HepG2 (cell line): ENCODE measurements around the gene POLR1C. TPM values are rescaled to one million over a fixed set of nuclear protein-coding genes. Genes with fewer than 3 reads are reported as not detected.

Experiments
- ATAC-seq: fragments of 200-7000 bp; cut with Tn5 transposase; 3 replicates; pipeline ENCODE4 v1.9.1; 2020; ENCODE audit warnings: mild to moderate bottlenecking, moderate library complexity
- BruUV-seq: library from RNA; stranded (reverse); fragments of 400-500 nt; replicated peaks from 2 replicates; lab custom pipeline; 2021; lab: Mats Ljungman, UMichigan
- CTCF ChIA-PET: fragments of 300-600 bp; formaldehyde crosslinking; extraction: SDS; loops from one replicate; lab custom pipeline; 2021; ENCODE audit warnings: low total read pairs, inconsistent platforms, low intra/inter-chr PET ratio; lab: Yijun Ruan, JAX
- POLR2A ChIA-PET: fragments of 350-600 bp; sonication (Branson Sonifier 250); formaldehyde crosslinking; loops from one replicate; lab custom pipeline; 2020; ENCODE audit warnings: antibody characterized with exemption, inconsistent platforms; lab: Yijun Ruan, JAX
- DNase-seq: peaks from one replicate; pipeline ENCODE4 v3.0.0-alpha.2; 2015; ENCODE audit warnings: low spot score
- FAIRE-seq: peaks from 3 replicates; lab custom pipeline; 2011; peaks lifted over from hg19 to GRCh38; lab: Jason Lieb, UNC
- H2AFZ ChIP-seq: one replicate; pipeline ENCODE4 v1.6.1; 2011; ENCODE audit warnings: low read length, inconsistent platforms
- H3K27ac ChIP-seq: fragments of 300-600 bp; 3 replicates; pipeline ENCODE4 v1.8.0; 2011; ENCODE audit warnings: mixed run types, mild to moderate bottlenecking, mixed read lengths, low read length, inconsistent platforms; ENCODE audit not compliant: insufficient read depth; ENCODE audit errors: extremely low read length
- H3K27me3 ChIP-seq, 2 experiments: fragments of 200-600 bp in 1 of 2; 2 replicates in 1 of 2; 3 replicates in 1 of 2; pipeline versions ENCODE4 v1.6.0 to v1.8.0; 2011; ENCODE audit warnings: low read length in 2 of 2, mild to moderate bottlenecking in 2 of 2, moderate library complexity in 2 of 2, inconsistent platforms in 1 of 2; ENCODE audit not compliant: insufficient read depth in 2 of 2, control insufficient read depth in 1 of 2
- H3K36me3 ChIP-seq, 2 experiments: fragments of 200-600 bp in 1 of 2; replicated peaks in 1 of 2; 2 replicates in 1 of 2; 3 replicates in 1 of 2; pipeline versions ENCODE4 v1.5.1 to v1.8.0; 2011; ENCODE audit warnings: low read length in 2 of 2, inconsistent platforms in 1 of 2; ENCODE audit not compliant: insufficient read depth in 2 of 2, control insufficient read depth in 1 of 2
- H3K4me1 ChIP-seq: 2 replicates; pipeline ENCODE4 v1.5.1; 2012; ENCODE audit warnings: low read length, inconsistent platforms; ENCODE audit not compliant: insufficient read depth
- H3K4me2 ChIP-seq: 2 replicates; pipeline ENCODE4 v1.6.0; 2011; ENCODE audit warnings: low read depth, low read length, inconsistent platforms
- H3K4me3 ChIP-seq, 3 experiments: fragments of 200-600 bp in 1 of 3; sonication (generic), shearing (Covaris generic) in 1 of 3; replicated peaks in 1 of 3; 2 replicates each; pipeline ENCODE4 v1.5.1; 2011 to 2016; ENCODE audit warnings: low read length in 3 of 3, inconsistent platforms in 2 of 3, low read depth in 2 of 3, mild to moderate bottlenecking in 2 of 3, control low read depth in 1 of 3, mixed read lengths in 1 of 3; ENCODE audit not compliant: insufficient read depth in 1 of 3
- H3K79me2 ChIP-seq: one replicate; pipeline ENCODE4 v1.6.1; 2011; ENCODE audit warnings: low read length, inconsistent platforms; ENCODE audit not compliant: insufficient read depth
- H3K9ac ChIP-seq: 2 replicates; pipeline ENCODE4 v1.6.0; 2011; ENCODE audit warnings: mild to moderate bottlenecking, low read depth, low read length, inconsistent platforms; ENCODE audit not compliant: insufficient read depth
- H3K9me3 ChIP-seq: 2 replicates; pipeline ENCODE4 v1.5.1; 2012; ENCODE audit warnings: mild to moderate bottlenecking, low read length
- H4K20me1 ChIP-seq: 2 replicates; pipeline ENCODE4 v1.6.0; 2011; ENCODE audit warnings: inconsistent platforms, mild to moderate bottlenecking, low read length, moderate library complexity; ENCODE audit not compliant: insufficient read depth
- ATF1 ChIP-seq: IDR thresholded peaks from 2 replicates; pipeline ENCODE4 v1.6.1; 2016; ENCODE audit warnings: mild to moderate bottlenecking, control low read depth
- CEBPB ChIP-seq: IDR thresholded peaks from 2 replicates; pipeline ENCODE4 v1.6.1; 2011; ENCODE audit warnings: low read depth, low read length, improper control_type of control experiment, borderline replicate concordance
- CEBPG ChIP-seq: IDR thresholded peaks from 2 replicates; pipeline ENCODE4 v1.6.1; 2016
- FOSL2 ChIP-seq: sonication (generic); formaldehyde crosslinking; IDR thresholded peaks from 2 replicates; pipeline ENCODE4 v1.4.0; 2020; ENCODE audit warnings: missing genetic modification reagents
- FOXP1 ChIP-seq, 2 experiments: fragments of 450-650 bp in 1 of 2; IDR thresholded peaks; 2 replicates each; pipeline ENCODE4 v1.6.1; 2017 to 2018; ENCODE audit warnings: antibody characterized with exemption in 1 of 2
- GABPB1 ChIP-seq: IDR thresholded peaks from 2 replicates; pipeline ENCODE4 v1.6.1; 2016; ENCODE audit warnings: mild to moderate bottlenecking, missing genetic modification reagents, moderate library complexity, missing compliant biosample characterization
- GATAD2A ChIP-seq: IDR thresholded peaks from 2 replicates; pipeline ENCODE4 v1.6.1; 2016
- GFI1 ChIP-seq: sonication (generic); formaldehyde crosslinking; IDR thresholded peaks from 2 replicates; pipeline ENCODE4 v1.5.0; 2020; ENCODE audit warnings: missing genetic modification reagents, mild to moderate bottlenecking, borderline replicate concordance
- ISX ChIP-seq: sonication (generic); formaldehyde crosslinking; conservative IDR thresholded peaks from 2 replicates; pipeline ENCODE4 v1.5.0; 2020; ENCODE audit warnings: missing genetic modification reagents
- KMT2A ChIP-seq: sonication (generic); formaldehyde crosslinking; IDR thresholded peaks from 2 replicates; pipeline ENCODE4 v1.4.0; 2020; ENCODE audit warnings: missing genetic modification reagents
- RCOR2 ChIP-seq: IDR thresholded peaks from 2 replicates; pipeline ENCODE4 v1.6.1; 2016; ENCODE audit warnings: missing biosample characterization, missing genetic modification reagents
- TAF1 ChIP-seq: sonication (generic); formaldehyde crosslinking; IDR thresholded peaks from 2 replicates; pipeline ENCODE4 v1.4.0; 2020; ENCODE audit warnings: missing genetic modification reagents
- TBL1XR1 ChIP-seq: fragments of 150-350 bp; IDR thresholded peaks from 2 replicates; pipeline ENCODE4 v1.6.1; 2014; ENCODE audit warnings: borderline replicate concordance, low read length; ENCODE audit not compliant: partially characterized antibody
- ZNF326 ChIP-seq: sonication (generic); formaldehyde crosslinking; IDR thresholded peaks from 2 replicates; pipeline ENCODE4 v1.4.0; 2020; ENCODE audit warnings: missing genetic modification reagents, borderline replicate concordance
- ZNF644 ChIP-seq: IDR thresholded peaks from 2 replicates; pipeline ENCODE4 v1.6.1; 2016; ENCODE audit warnings: low read depth
- WGBS: methylation state at CpG from one replicate; pipeline ENCODE4 v1.1.6; 2017; ENCODE audit warnings: low lambda C conversion rate; 5-methylcytosine and 5-hydroxymethylcytosine counted together
- in situ Hi-C: cut with HindIII; loops from 2 replicates; pipeline ENCODE4 v1.10.0; 2017; ENCODE audit warnings: low pct_unique_long_range_greater_than_20kb; ENCODE audit not compliant: extremely low pct_ligation_motif_present
- intact Hi-C: fragments of 100-400 bp; cut with micrococcal nuclease; formaldehyde crosslinking; loops from one replicate; pipeline ENCODE4 v1.10.0; 2022; ENCODE audit not compliant: unreplicated experiment
- polyA plus RNA-seq, 8 experiments: library from polyadenylated mRNA; depleted of rRNA in 3 of 8; stranded (reverse) in 7 of 8; unstranded in 1 of 8; fragments of >200 nt; fragmentation: Illumina TruSeq in 4 of 8; extraction: Trizol in 4 of 8; gene quantifications; 2 replicates each; pipeline versions ENCODE4 v1.2.1 to v1.2.3, GENCODE V29; 2011 to 2016; ENCODE audit warnings: low read depth in 4 of 8, missing spikeins in 1 of 8, mixed read lengths in 1 of 8; ENCODE audit not compliant: insufficient read depth in 1 of 8
- total RNA-seq, 5 experiments: library from RNA; depleted of rRNA; stranded (reverse); fragments of >200 nt; fragmentation: Illumina TruSeq; extraction: Trizol; gene quantifications; 2 replicates each; pipeline ENCODE4 v1.2.3, GENCODE V29; 2016; ENCODE audit warnings: low read depth in 1 of 5
- TF ChIP-seq, protein P1 (sequence below): IDR thresholded peaks from 2 replicates; pipeline ENCODE4 v1.6.1; 2012; ENCODE audit warnings: low read length, improper control_type of control experiment
- TF ChIP-seq, protein P2 (sequence below): IDR thresholded peaks from 2 replicates; pipeline ENCODE4 v1.6.1; 2016; ENCODE audit warnings: mild to moderate bottlenecking, missing biosample characterization, missing genetic modification reagents
- TF ChIP-seq, protein P3 (sequence below): IDR thresholded peaks from 2 replicates; pipeline ENCODE4 v1.6.1; 2016; ENCODE audit warnings: control low read depth
- TF ChIP-seq, protein P4 (sequence below), 2 experiments: fragments of 450-650 bp in 1 of 2; sonication (generic) in 1 of 2; formaldehyde crosslinking; IDR thresholded peaks; 2 replicates each; pipeline versions ENCODE4 v1.5.0 to v1.8.0; 2020 to 2022; ENCODE audit warnings: mild to moderate bottlenecking in 1 of 2, missing genetic modification reagents in 1 of 2
- TF ChIP-seq, protein P5 (sequence below): sonication (generic); formaldehyde crosslinking; IDR thresholded peaks from 2 replicates; pipeline ENCODE4 v1.8.0; 2023; ENCODE audit warnings: mild to moderate bottlenecking, missing genetic modification reagents

The POLR1C gene
- total and polyA plus RNA-seq, 2 of the 13 experiments (the other 11 are each of a cell fraction or from before 2014, with no cell fraction given): 62.6 to 72.2 TPM

DNA sequence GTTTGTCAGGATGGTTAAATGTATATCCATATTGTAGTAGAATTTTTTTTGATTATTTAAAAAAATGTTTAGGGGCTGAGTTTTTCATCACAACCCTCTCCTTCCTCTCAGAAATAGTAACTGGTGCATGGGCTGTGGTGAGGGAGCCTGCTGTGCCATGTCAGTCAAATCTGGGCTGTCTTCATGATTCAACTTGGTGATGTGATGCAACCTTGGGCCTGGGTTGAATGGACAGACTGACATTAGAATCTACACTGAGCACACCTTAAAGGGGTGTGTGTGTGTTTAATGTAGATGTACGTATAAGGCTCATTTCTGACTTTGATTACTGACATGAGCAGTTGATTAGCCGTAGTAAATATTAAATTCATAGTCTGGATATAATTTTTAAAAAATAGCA, 35.8 kb upstream of the POLR1C start:
- no peaks in the 10 kb centered on the region for H4K20me1 ChIP-seq
- POLR2A ChIA-PET: interaction anchor here (0.7 to 6.5 kb wide), 3 partner anchors 10 to 698 kb away, joined by 3 to 141 read pairs (median 4); no protein-coding TSS in a partner anchor
- peaks cover 61% of the 10 kb centered on the region for H3K79me2 ChIP-seq
- no TSS peak for BruUV-seq
- in situ Hi-C loops (no loop called here), intact Hi-C loops (no loop called here)
- peaks cover 0 to 3% of the 10 kb centered on the region in 2 experiments; a peak in 1 of 5 replicates for H3K36me3 ChIP-seq
- WGBS: 98% methylated on average over 2 of the region's 2 CpGs
- CTCF ChIA-PET: no interaction called here
- DNase-seq (no peak), FAIRE-seq (no peak), ATAC-seq (no peak)
- H3K27ac ChIP-seq: no peak overlapping the region
- no peaks in the 10 kb centered on the region for H3K9me3 ChIP-seq
- peaks cover 66% of the 10 kb centered on the region for H3K4me1 ChIP-seq
- H3K27me3 ChIP-seq: no peaks in the 10 kb centered on the region; a peak in 1 of 5 replicates
- no peak overlapping the region for H3K4me3 ChIP-seq
- H2AFZ ChIP-seq: no peak overlapping the region
- peak overlapping the region; percentile 19; the same call in 1 of the 2 replicates for H3K4me2 ChIP-seq
- H3K9ac ChIP-seq: no peak overlapping the region
- no peak for TF ChIP-seq TAF1 (CRISPR knock-in tag)
- TF ChIP-seq GATAD2A (CRISPR knock-in tag): peak; percentile 27; the same call in 1 of the 2 replicates
- TF ChIP-seq FOXP1 (IDR thresholded peaks at IDR 0.05): no peak
- no peak for TF ChIP-seq FOXP1 (CRISPR knock-in tag; IDR thresholded peaks at IDR 0.05)
- TF ChIP-seq, protein P1, sequence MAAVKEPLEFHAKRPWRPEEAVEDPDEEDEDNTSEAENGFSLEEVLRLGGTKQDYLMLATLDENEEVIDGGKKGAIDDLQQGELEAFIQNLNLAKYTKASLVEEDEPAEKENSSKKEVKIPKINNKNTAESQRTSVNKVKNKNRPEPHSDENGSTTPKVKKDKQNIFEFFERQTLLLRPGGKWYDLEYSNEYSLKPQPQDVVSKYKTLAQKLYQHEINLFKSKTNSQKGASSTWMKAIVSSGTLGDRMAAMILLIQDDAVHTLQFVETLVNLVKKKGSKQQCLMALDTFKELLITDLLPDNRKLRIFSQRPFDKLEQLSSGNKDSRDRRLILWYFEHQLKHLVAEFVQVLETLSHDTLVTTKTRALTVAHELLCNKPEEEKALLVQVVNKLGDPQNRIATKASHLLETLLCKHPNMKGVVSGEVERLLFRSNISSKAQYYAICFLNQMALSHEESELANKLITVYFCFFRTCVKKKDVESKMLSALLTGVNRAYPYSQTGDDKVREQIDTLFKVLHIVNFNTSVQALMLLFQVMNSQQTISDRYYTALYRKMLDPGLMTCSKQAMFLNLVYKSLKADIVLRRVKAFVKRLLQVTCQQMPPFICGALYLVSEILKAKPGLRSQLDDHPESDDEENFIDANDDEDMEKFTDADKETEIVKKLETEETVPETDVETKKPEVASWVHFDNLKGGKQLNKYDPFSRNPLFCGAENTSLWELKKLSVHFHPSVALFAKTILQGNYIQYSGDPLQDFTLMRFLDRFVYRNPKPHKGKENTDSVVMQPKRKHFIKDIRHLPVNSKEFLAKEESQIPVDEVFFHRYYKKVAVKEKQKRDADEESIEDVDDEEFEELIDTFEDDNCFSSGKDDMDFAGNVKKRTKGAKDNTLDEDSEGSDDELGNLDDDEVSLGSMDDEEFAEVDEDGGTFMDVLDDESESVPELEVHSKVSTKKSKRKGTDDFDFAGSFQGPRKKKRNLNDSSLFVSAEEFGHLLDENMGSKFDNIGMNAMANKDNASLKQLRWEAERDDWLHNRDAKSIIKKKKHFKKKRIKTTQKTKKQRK: no peak
- peak; percentile 77 for TF ChIP-seq ZNF644
- TF ChIP-seq, protein P2, sequence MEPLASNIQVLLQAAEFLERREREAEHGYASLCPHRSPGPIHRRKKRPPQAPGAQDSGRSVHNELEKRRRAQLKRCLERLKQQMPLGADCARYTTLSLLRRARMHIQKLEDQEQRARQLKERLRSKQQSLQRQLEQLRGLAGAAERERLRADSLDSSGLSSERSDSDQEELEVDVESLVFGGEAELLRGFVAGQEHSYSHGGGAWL (CRISPR knock-in tag): no peak
- TF ChIP-seq KMT2A: no peak
- TF ChIP-seq, protein P3, sequence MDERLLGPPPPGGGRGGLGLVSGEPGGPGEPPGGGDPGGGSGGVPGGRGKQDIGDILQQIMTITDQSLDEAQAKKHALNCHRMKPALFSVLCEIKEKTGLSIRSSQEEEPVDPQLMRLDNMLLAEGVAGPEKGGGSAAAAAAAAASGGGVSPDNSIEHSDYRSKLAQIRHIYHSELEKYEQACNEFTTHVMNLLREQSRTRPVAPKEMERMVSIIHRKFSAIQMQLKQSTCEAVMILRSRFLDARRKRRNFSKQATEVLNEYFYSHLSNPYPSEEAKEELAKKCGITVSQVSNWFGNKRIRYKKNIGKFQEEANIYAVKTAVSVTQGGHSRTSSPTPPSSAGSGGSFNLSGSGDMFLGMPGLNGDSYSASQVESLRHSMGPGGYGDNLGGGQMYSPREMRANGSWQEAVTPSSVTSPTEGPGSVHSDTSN (CRISPR knock-in tag): peak; percentile 54; the same call in 1 of the 2 replicates
- TF ChIP-seq RCOR2 (CRISPR knock-in tag): no peak
- peak; percentile 79 for TF ChIP-seq CEBPB
- peak; percentile 81 for TF ChIP-seq CEBPG (CRISPR knock-in tag)
- peak; percentile 50; the same call in 1 of the 2 replicates for TF ChIP-seq FOSL2 (CRISPR knock-in tag)
- no peak for TF ChIP-seq GFI1
- no peak for TF ChIP-seq GABPB1 (CRISPR knock-in tag)
- no peak for TF ChIP-seq ZNF326 (CRISPR knock-in tag)
- TF ChIP-seq TBL1XR1: no peak
- TF ChIP-seq, protein P4, sequence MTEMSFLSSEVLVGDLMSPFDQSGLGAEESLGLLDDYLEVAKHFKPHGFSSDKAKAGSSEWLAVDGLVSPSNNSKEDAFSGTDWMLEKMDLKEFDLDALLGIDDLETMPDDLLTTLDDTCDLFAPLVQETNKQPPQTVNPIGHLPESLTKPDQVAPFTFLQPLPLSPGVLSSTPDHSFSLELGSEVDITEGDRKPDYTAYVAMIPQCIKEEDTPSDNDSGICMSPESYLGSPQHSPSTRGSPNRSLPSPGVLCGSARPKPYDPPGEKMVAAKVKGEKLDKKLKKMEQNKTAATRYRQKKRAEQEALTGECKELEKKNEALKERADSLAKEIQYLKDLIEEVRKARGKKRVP (CRISPR knock-in tag; IDR thresholded peaks at IDR 0.05): peak in 1 of 2 experiments; percentile 92; a peak in 2 of 4 replicates
- TF ChIP-seq, protein P5, sequence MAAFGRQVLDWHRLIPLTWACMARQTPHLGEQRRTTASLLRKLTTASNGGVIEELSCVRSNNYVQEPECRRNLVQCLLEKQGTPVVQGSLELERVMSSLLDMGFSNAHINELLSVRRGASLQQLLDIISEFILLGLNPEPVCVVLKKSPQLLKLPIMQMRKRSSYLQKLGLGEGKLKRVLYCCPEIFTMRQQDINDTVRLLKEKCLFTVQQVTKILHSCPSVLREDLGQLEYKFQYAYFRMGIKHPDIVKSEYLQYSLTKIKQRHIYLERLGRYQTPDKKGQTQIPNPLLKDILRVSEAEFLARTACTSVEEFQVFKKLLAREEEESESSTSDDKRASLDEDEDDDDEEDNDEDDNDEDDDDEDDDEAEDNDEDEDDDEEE: no peak
- no peak for TF ChIP-seq ISX (CRISPR knock-in tag)
- no peak for TF ChIP-seq ATF1 (CRISPR knock-in tag)
